Nephron progenitor cell (in vitro differentiated cells): Measurements from ENCODE around the gene FOXC2.

Experiments
- DNase-seq: peaks from one replicate; pipeline ENCODE4 v3.0.0; 2021
- H3K27ac Mint-ChIP-seq: 2 replicates; pipeline ENCODE4 v1.8.0; 2021; ENCODE audit warnings: mild to moderate bottlenecking, moderate library complexity, mixed read lengths
- H3K27me3 Mint-ChIP-seq: 2 replicates; pipeline ENCODE4 v1.8.0; 2021; ENCODE audit warnings: mild to moderate bottlenecking, low read depth, mixed read lengths; ENCODE audit not compliant: poor library complexity
- H3K36me3 Mint-ChIP-seq: 2 replicates; pipeline ENCODE4 v1.8.0; 2021; ENCODE audit warnings: low read depth, mixed read lengths
- H3K4me1 Mint-ChIP-seq: 2 replicates; pipeline ENCODE4 v1.8.0; 2021; ENCODE audit warnings: mixed read lengths
- H3K4me3 Mint-ChIP-seq: 2 replicates; pipeline ENCODE4 v1.8.0; 2021; ENCODE audit warnings: mild to moderate bottlenecking, moderate library complexity, mixed read lengths
- H3K9me3 Mint-ChIP-seq: 2 replicates; pipeline ENCODE4 v1.8.0; 2021; ENCODE audit warnings: mild to moderate bottlenecking, moderate library complexity, mixed read lengths
- TF ChIP-seq, protein P1 (sequence below): fragments of 200-600 bp; sonication (generic); IDR thresholded peaks from 2 replicates; pipeline ENCODE4 v1.5.0; 2021; ENCODE audit warnings: antibody characterized with exemption

Gene FOXC2

DNA sequence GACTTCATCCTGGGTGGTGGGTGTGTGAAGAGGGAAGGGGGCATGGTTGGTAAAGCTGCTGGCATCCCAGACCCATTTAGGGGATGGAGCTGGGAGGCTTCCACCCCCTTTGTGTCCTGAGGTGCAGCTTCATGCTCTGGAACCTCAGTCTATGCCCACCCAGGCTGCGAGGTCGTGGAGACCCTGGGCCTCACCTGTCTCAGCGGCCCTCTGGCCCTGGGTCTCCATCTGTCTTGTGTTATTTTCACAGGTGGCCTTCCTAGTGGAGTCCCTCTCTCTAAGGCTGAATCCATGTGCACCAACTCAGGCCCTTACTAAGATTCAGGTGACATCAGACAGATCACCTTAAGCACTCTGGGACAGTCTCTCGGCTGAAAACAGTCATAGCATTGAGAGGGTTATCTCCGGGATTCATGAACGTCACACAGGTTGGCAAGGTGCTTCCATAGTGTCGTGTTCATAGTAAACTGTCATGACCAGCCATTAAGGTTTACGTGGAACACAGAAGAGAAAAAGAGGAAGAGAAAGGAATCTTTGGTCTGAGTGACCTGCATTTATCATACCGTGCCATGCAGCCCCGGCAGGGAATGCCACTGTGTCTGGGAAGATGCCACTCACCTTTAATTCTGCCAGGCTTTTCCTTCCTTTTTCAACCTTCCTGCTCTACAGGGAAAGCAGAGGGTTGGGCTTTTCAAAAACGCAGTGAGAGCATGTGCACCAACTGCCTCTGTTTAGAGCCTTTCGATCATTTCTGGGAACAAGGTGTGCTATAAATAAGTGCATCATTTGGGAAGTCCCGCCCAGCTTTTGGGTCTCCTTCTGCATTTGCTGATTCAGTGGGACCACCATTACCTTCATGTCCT is 7.2 kb downstream of the FOXC2 start:
- DNase-seq: no peak
- H3K27ac Mint-ChIP-seq: peak overlapping the region; percentile 70
- peaks cover 81% of the 10 kb centered on the region for H3K4me1 Mint-ChIP-seq
- TF ChIP-seq, protein P1, sequence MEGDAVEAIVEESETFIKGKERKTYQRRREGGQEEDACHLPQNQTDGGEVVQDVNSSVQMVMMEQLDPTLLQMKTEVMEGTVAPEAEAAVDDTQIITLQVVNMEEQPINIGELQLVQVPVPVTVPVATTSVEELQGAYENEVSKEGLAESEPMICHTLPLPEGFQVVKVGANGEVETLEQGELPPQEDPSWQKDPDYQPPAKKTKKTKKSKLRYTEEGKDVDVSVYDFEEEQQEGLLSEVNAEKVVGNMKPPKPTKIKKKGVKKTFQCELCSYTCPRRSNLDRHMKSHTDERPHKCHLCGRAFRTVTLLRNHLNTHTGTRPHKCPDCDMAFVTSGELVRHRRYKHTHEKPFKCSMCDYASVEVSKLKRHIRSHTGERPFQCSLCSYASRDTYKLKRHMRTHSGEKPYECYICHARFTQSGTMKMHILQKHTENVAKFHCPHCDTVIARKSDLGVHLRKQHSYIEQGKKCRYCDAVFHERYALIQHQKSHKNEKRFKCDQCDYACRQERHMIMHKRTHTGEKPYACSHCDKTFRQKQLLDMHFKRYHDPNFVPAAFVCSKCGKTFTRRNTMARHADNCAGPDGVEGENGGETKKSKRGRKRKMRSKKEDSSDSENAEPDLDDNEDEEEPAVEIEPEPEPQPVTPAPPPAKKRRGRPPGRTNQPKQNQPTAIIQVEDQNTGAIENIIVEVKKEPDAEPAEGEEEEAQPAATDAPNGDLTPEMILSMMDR: no peak
- H3K4me3 Mint-ChIP-seq: peak overlapping the region; percentile 95
- peaks cover 52% of the 10 kb centered on the region for H3K27me3 Mint-ChIP-seq
- H3K9me3 Mint-ChIP-seq: no peaks in the 10 kb centered on the region
- H3K36me3 Mint-ChIP-seq: peaks cover 44% of the 10 kb centered on the region

DNA sequence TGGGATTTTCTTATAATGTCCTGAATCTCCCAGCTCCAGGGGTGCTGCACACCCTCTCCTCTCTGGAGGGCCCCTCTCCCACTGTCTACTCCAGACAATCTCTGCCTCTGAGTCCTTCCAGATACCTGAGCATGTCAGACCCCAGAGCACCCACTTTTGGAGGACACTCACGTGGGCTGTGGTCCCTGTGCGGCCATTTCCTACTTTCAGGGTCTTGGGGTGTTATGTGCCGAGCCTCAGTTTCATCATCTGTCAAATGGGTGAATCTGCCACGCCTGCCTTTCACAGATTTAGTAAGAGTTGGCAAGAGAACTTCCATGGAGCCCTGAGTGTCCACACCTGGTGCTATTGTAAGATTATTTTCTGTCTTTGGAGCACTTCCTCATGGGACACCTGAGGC is 8.0 kb downstream of the FOXC2 start:
- peaks cover 85% of the 10 kb centered on the region for H3K4me1 Mint-ChIP-seq
- no peak for DNase-seq
- peaks cover 36% of the 10 kb centered on the region for H3K36me3 Mint-ChIP-seq
- no peak overlapping the region for H3K27ac Mint-ChIP-seq
- peak overlapping the region; percentile 96 for H3K4me3 Mint-ChIP-seq
- no peaks in the 10 kb centered on the region for H3K9me3 Mint-ChIP-seq
- peaks cover 48% of the 10 kb centered on the region for H3K27me3 Mint-ChIP-seq
- TF ChIP-seq, protein P1: no peak

DNA sequence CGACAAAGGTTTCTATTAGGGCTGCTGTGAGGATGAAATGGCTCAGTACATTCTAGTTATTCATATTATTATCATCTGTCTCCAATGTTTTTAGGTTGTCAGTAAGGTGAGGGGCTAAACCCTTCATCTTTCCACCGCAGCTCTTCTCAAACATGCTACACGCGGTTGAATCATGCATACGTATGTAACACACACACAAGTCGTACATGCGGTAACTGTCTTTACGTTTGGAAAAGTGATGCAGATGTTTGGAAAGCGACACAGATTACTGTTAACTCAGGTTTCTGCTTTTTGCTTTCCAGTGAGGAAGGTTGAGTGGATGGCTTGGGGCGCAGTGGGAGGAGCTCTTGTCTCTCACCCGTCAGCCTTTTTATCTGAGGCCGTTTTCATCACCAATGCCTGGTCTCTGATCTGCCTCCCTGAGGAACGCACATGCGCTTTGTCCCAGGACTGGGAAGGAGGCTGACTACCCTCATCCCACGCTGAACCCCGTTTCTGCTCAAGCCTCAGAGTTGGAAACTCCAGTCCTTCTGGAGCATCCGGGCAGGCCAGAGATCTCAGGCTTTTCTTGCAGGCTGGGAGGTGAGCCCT is 8.6 kb downstream of the FOXC2 start:
- TF ChIP-seq, protein P1: no peak
- H3K27ac Mint-ChIP-seq: no peak overlapping the region
- H3K27me3 Mint-ChIP-seq: peaks cover 48% of the 10 kb centered on the region
- H3K4me3 Mint-ChIP-seq: peak overlapping the region; percentile 96
- H3K36me3 Mint-ChIP-seq: peaks cover 31% of the 10 kb centered on the region
- peaks cover 90% of the 10 kb centered on the region for H3K4me1 Mint-ChIP-seq
- H3K9me3 Mint-ChIP-seq: no peaks in the 10 kb centered on the region
- DNase-seq: no peak

DNA sequence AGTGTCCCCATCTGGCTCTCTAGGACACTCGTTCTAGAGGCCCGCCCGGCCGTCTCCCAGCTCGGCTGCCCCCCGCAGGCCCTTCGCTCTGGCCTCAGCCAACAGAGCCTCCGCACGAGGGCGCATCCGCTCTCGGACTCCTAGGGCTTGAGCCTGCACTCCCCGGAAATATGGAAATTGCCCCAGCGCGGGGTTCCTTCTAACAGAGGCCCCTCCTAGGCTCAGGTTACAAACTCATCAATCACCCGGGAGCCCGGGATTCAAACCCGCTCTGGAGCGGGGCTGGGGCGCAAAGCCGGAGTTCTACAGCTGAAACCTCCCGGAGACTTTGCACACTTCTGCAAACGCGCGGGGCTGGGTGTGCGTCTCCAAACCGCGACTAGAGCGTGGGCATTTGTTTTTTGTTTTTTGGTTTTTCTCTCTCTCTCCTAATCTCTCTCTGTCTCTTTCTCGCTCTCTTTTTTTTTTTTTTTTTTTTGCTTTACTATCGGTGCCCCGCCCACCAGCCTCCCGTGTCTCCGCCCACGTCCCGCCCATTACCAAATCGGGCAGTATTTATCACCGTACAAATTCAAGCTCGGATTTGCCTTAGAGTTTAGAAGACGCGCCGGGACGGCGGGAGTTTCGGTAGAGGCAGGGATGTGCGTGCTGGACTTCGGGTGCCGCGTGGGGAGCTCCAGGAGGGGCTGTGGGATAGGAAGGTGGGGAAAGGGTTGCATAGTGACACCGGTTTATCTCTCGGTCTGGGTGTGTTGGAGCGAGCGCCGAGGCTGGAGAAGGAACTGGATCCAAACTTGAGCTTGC is 9.3 kb downstream of the FOXC2 start:
- Mint-ChIP-seq H3K4me1 (peaks cover 91% of the 10 kb centered on the region), H3K4me3 (peak overlapping the region; percentile 96), H3K27ac (peak overlapping the region; percentile 98), H3K27me3 (peaks cover 48% of the 10 kb centered on the region), H3K9me3 (no peaks in the 10 kb centered on the region), H3K36me3 (peaks cover 28% of the 10 kb centered on the region)
- TF ChIP-seq, protein P1: peak; percentile 45
- DNase-seq: peak; percentile 94

DNA sequence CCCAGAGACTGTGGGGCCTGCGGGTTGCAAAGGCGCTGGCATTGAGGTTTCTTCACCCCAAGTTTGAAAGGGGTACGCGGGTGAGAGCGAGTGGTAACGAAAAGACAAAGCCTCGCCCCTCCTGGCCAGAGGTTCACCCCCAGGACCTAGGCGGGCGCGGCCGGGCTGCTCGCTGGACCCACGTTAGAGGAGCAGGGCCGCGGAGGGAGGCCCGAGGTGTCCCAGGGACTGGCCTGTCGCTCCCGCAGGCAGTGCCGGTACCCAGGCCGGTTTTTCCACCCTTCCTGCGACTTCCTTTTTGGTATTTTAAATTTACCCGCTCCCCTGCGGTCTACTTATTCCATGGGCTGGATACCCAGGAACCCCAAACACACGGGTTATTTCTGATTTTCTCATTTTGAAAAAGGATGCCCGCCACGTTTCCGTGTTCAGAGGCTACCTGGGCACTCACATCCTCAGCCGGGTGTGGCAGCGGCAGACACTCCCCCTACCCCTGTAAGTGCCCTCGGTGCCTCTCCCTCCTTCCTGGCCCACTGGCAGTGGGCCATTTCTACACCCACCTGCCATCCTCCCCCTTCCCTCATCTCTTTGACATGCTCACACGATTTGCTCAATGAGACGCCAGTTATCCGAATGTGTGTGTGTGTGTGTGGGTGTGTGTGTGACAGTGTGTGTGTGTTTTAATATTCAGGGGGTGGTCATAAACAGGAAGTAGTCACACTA is 10.1 kb downstream of the FOXC2 start:
- Mint-ChIP-seq H3K4me3 (peak overlapping the region; percentile 96), H3K4me1 (peaks cover 91% of the 10 kb centered on the region), H3K27me3 (peaks cover 46% of the 10 kb centered on the region), H3K9me3 (no peaks in the 10 kb centered on the region), H3K27ac (peak overlapping the region; percentile 69), H3K36me3 (peaks cover 22% of the 10 kb centered on the region)
- TF ChIP-seq, protein P1: no peak
- DNase-seq: peak; percentile 52
